COLO668 (cell line): ENCODE results near the gene ANKRD11.

Experiments
- DNase-seq: peaks from one replicate; lab custom pipeline; 2025; ENCODE audit not compliant: unreplicated experiment; lab: John Stamatoyannopoulos, UW

ANKRD11 gene

GRCh38 chr16:89354325-89354724, 136.0 kb downstream of the ANKRD11 start:
- no peak for DNase-seq

- no peak for DNase-seq
Measured at GRCh38 chr16:89352091-89352681, 138.2 kb downstream of the ANKRD11 start.

- DNase-seq, result no peak
Measured at GRCh38 chr16:89351645-89352044, 138.7 kb downstream of the ANKRD11 start.

- no peak for DNase-seq
Measured at GRCh38 chr16:89350701-89351380, 139.5 kb downstream of the ANKRD11 start.

GRCh38 chr16:89349947-89350633, 140.3 kb downstream of the ANKRD11 start:
- no peak for DNase-seq

- DNase-seq, result no peak
Measured at GRCh38 chr16:89347807-89348206, 142.6 kb downstream of the ANKRD11 start.

GRCh38 chr16:89346869-89347268, 143.5 kb downstream of the ANKRD11 start:
- no peak for DNase-seq

- DNase-seq, result peak; percentile 63
Measured at GRCh38 chr16:89345642-89346150, 144.7 kb downstream of the ANKRD11 start.

GRCh38 chr16:89344846-89345611, 145.3 kb downstream of the ANKRD11 start:
- DNase-seq, result peak; percentile 58

GRCh38 chr16:89344458-89344834, 145.9 kb downstream of the ANKRD11 start:
- DNase-seq, result no peak

- DNase-seq, result peak; percentile 59
Measured at GRCh38 chr16:89343501-89344457, 146.6 kb downstream of the ANKRD11 start.

GRCh38 chr16:89341697-89342694, 148.4 kb downstream of the ANKRD11 start:
- DNase-seq, result no peak

GRCh38 chr16:89341279-89341678, 149.1 kb downstream of the ANKRD11 start:
- DNase-seq, result no peak

GRCh38 chr16:89338863-89339262, 151.5 kb downstream of the ANKRD11 start:
- DNase-seq, result no peak

GRCh38 chr16:89337965-89338364, 152.4 kb downstream of the ANKRD11 start:
- DNase-seq, result no peak

GRCh38 chr16:89335803-89336485, 154.4 kb downstream of the ANKRD11 start:
- no peak for DNase-seq

GRCh38 chr16:89334988-89335802, 155.2 kb downstream of the ANKRD11 start:
- no peak for DNase-seq

GRCh38 chr16:89334461-89334860, 155.9 kb downstream of the ANKRD11 start:
- no peak for DNase-seq
